ENCODE measurements around the gene CALML5.

The CALML5 gene, protein sequence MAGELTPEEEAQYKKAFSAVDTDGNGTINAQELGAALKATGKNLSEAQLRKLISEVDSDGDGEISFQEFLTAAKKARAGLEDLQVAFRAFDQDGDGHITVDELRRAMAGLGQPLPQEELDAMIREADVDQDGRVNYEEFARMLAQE

DNA sequence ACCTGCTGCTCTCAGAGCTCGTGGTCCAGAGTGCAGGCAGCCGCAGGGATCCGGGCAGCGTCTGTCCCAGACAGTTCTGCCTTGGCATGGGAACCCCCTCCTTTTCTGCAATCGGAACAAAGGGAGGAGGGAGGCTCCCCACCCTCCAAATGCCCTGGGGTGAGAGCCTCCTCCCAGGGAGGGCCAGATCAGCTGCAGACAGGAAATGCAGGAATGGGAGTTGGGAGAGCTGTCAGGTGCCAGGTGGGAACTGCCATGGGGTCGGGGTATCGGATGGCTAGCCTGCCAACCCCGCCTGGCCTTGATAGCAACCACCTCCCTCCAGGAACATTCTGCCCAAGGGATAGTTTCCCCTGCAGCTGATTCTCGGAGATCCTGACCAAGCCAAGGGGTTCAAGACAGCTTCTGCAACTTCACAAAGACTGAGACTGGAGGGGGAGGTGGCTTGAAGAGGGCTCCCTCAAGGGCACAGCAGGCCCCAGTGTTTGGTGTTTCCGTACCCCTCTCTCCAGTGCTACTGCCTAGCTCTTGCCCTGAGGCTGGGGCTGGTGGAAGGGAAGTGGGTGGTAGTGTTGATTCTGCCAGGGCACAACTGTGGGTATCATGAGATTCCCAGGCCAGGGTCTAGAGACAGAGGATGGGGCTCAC is at the start of gene CALML5:
Gene CALML5, minus strand, starts transcription at position 78 of the 648 bp plus-strand sequence. CDS start 132 bp downstream, outside the sequence.
- DNase-seq, result no peak

DNA sequence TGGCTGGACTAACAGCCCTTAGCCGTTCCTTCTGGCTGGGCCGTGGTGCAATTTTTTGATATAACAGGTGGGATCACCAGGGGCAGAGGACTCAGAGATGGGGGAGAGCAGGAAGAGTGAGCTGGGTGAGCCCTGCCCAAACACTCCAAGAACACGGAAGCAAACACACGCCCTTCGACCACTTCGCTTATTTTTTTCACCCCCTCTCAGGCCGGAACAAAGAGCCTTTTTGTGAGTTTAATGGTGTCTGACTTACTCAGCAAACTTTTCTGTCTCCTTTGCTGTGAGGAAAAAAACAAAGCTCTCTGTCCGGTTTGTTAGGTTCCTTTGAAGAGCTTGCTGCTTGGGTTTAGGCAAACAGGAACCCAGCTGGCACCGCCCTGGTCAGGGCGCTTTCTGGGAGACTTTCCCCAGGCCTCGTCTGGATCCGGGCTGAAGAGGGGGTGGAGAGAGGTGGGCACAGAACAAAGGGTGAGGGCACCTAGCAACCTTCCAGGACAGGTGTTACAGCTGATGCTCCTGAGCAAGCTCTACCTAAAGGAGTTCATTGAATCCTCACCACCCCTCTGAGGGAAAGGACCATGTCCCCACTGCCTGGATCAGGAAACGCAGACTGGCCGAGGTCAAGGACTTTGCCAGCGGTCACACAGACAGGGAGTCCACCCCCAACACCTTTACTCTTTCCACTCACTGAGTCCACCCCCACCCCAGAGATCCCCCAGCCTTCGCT is 48.7 kb upstream of the CALML5 start:
- DNase-seq, result no peak

DNA sequence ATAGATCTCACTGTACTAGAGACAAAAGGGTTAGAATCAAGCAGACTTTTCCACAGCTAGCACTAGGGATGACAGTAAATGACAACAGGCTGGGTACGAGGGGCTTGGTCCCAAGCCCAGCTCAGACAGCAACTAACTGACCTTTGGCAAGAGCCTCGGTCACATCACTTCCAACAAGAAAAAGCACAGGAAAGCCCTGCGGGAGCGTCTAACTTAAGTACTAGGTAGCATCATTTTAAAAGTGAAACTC is 48.2 kb upstream of the CALML5 start:
- DNase-seq, result no peak

DNA sequence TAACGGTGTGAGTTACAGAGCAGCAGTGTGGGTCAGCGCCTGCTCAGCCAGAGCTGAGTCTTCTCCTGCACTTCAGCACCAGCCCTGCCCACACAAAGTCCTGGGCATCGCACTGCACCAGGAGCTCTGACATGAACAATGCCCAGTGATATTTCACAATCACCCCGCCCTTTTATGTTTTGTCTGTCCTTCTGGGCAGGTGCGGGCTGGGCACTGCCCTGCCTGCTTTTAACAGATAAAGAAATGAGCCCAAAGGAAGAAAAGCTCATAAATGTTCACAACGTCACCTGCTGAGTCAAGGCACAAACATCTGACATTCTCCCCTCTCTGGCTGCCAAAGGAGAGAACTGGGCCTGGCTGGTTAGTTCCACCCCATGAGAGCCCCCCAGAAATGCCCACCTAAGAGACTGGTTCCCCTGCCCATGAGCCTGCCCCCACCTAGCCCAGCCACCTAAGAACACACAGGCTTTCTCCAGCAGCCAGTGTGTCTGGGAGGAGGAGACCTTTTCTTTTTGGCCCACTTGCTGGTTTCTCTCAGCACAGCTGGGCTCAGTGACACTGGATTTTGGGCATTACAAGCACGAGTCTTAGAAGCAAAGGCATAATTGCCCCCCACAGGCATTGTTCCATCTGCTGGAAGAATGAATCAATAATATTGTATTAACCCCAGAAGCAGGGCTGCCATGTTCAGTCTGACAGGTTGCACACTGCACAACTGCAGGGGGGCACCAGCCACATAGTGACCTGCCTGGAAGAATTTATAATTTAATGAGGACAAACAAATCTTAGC is 47.7 kb upstream of the CALML5 start:
- no peak for DNase-seq

DNA sequence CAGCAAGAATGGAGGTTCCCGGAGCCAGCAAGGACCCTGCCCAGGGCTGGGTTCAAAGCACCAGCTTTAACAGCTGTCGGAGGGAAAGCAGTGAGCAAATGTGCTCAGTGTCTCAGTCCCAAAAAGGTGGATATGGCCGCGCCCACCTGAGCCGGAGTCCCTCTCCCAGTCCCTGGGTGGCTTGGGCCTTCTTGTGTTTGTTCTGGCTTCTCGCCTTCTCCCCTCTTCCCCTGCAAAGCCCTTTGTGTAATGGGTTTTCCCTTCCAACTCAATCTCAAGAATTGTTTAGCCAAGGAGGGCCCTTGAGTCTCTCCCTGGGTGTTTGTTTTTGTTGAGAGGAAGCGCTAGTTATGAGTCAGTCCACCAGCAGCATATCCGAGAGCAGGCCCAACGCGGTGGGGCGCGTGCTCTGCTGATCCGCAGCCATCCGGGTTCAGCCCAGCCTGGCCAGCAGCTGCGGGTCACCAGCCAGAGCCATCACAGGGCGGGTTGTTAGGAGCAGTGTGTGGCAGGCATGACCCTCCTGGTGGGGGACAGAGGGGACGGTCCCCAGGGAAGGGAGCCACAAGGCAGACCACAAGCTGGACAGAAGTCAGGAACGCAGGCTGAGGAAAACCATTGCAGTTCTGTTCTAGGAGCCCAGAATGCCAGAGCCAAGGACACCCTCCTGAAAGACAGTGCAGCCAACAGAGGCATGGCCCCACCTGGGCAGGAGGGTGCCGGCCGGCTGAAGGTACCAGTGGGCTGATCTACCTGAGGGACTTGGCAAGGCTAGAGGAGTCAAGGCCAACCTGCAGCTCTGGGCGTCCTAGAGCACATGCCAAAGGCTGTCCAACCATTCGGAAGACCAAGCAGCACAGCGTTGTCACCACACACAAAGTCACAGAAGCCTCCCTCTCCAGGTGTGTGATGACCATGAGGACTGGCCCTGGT is 46.7 kb upstream of the CALML5 start:
- DNase-seq, result no peak

DNA sequence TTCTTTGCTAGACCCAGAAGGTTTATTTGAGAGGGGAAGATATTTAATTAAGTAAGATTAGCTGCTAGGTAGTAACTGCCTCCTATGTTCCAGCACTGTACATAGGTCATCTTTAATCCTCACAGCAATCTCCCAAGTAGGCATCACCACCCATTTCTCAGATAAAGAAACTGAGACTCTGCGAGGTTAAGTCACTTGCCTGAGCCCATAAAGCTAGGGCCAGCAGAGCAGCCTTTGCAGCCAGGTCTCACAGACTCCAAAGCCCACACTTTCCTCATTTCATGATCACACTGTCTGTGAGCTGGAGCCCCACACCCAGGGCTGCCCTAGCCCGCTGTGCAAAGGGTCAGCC is 46.0 kb upstream of the CALML5 start:
- DNase-seq, result no peak

DNA sequence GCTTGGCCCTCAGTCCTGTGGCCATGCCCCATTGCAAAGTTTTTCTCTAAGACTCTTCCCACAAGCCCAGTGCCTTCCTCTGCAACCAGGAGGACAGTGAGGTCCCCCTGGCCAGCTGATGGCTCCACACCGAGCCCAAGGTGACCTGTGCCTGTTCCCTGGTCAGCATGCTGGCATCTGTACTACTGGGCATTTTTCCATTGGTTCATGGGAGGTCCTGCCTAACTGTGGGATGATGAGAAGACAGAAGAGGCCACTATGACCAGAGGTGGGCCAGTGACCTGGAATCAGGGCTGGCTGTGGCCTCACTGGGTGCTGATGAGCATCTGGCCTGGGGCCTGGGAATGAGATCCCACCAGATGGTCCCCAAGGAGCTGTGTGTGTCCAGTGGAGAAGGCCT is 45.6 kb upstream of the CALML5 start:
- DNase-seq, result no peak

DNA sequence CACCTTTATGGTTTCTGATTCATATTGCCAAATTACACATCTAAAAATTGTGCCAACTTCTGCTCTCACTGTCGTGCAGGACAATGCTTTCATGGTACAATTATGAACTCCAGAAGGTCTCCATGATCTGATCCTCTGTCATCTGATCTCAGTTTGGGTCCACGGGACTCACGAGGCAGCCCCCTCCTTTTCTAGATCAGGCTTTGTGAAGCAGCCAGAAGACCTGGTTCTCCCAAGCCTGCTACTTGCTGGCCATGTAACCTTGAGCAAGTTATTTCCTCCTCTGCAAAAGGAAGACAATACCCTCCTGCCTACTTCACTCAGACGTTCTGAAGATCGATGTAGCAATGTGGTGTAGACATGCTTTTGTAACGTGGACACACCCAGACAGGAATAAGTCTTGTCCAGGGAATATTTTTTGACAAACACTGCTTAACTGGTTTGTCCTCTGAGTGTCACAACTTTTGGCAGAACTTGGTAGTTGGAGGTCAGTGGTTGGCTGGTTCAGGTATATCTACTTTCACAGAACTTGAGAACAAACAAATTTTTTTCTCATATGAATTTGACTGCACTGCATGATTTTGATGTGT is 44.9 kb upstream of the CALML5 start:
- no peak for DNase-seq

DNA sequence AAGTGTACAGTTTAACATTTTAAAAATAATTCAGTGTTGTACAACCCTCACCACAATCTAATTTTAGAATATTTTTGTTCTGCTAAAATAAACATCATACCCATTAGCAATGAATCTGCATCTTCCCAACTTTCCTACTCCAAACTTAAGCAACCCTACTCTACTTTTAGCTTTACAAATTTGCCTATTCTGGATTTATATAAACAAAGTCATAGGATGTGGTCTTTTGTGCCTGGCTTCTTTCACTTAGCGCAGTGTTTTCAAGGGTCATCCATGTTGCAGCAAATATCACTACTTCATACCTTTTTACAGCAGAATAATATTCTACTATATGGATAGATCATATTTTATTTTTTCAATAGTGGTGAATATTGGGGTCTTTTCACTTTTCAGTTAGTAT is 44.3 kb upstream of the CALML5 start:
- DNase-seq, result no peak

DNA sequence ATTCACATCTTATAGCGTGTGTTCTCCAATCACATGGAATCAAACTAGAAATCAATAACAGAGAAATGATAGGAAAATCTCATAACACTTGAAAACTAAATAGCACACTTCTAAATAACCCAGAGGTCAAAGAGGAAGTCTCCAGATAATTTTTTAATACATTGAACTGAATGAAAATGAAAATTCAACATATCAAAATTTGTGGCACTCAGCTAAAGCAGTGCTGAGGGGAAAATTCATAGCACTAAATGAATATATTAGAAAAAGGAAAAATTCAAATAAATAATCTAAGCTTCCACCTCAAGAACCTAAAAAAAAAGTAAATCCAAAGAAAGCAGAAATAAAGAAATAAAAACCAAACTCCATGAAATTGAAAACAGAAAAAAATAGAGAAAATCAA is 42.7 kb upstream of the CALML5 start:
- DNase-seq, result no peak

DNA sequence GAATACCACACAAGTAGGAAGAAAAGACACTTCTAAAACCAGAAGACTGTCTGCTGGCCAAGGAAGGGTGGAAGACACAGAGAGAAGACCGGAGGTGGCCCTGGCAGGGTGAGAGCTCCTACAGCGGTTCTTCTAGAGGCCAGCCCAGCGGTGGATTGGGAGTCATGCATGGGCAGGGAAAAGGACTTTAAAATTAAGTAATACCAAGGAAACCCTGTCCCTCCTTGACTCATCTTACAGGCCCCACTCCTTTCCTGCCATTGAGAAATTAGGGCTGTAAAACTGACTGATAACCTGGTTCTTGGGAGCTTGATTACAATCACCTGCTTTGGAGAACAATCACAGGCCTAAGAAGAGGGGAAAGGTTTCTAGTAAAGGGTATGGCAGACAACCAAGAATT is 41.5 kb upstream of the CALML5 start:
- DNase-seq, result no peak

DNA sequence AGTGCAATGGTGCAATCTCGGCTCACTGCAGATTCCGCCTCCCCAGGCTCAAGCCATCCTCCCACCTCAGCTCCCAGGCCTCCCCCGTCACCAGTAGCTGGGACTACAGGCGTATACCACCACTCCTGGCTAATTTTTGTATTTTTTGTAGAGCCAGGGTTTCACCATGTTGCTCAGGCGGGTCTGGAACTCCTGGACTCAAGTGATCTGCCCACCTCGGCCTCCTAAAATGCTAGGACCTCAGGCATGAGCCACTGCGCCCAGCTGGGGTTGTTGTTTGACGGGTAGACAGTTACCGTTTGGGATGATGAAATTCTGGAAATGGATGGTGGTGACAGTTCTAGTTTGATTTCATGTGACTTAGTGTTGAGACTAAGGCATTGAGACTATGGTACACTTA is 40.7 kb upstream of the CALML5 start:
- no peak for DNase-seq

DNA sequence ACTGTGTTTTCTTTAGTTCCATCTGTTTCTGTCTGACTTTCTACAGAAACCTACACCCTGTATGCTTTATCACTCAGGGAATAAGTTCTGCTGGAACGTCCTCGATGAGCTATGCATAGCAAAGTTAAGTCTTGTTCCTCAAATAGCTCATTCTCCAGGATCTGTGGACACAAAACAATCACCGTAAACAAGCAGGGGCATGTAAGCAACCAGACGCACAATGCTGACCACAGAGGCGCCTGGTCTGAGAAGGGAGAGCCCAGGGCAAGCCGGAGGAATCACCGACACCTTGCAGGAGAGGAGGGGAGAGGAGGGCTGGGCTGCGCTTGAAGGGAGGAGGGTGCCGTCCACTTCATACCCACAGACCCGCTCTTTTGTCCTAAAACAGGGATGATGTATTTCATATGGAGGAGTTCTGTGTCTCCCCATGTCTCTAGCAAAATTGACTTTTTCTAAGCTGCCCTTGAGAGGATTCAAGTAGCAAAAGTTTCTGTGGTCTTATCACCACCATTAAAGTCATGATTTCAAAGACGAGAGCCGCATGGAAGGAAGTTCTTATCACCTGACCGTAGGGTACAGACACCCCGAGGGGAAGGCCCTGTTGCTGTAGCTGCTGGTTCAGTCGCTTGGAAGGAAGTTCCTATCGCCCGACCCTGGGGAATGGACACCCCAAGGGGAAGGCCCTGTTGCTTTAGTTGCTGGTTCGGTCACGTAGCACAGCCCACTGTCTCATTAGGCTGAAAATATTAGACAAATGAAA is 39.7 kb upstream of the CALML5 start:
- no peak for DNase-seq

DNA sequence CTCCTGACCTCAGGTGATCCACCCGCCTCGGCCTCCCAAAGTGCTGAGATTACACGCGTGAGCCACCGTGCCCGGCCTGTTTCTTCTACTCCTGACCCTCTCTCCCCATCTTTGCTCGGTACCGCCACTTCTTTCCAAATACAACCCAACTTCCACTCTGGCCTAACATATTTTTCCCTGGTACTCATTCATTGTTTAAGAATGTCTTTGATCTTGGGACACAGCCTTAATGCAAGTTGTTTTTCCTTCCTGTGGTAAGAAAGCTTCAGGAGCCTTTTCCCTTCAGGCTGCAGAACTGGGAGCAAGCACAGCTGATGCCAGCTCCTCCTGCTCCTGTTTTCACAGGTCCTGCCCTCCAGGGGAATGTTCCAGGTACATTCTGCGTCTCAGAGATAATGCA is 39.1 kb upstream of the CALML5 start:
- no peak for DNase-seq

DNA sequence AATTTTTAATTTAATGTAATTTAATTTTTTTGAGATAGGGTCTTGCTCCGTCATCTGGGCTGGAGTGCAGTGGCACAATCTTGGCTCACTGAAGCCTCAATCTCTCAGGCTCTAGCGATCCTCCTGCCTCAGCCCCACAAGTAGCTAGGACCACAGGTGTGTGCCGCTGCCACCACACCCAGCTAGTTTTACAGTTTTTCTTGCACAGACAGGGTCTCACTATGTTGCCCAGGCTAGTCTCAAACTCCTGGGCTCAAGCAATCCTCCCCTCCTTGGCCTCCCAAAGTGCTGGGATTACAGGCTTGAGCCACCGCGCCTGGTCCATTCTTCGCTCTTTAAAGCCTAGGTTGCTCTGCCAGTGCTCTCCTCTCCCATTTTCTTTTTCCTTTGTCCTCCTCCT is 38.3 kb upstream of the CALML5 start:
- no peak for DNase-seq

DNA sequence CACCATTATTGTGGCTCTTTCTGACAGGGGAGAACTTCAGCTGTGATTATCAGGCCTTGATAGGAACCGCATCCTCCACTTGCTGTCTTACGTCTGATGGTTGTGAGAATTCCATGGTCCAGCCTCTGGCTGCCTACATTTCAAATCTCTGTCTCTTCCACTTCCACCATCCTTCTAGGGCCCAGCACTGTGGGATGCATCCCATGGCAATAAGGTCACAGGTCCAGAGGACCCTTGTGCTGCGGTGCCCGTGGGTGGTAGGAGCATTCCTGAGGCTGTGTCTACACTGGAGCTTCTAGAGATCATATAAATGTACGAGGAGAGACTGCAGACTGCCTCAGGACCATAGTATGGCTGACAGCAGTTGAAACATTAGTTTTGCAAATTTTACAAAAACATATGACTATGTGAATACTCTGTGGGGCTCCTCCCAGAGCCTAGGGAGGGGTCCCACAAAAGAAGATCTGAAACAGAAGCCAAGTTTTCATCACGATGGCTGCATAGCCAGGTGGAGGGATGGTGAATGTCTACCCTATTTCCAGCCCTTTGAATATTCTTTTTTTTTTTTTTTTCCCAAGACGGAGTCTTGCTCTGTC is 37.2 kb upstream of the CALML5 start:
- DNase-seq, result no peak

DNA sequence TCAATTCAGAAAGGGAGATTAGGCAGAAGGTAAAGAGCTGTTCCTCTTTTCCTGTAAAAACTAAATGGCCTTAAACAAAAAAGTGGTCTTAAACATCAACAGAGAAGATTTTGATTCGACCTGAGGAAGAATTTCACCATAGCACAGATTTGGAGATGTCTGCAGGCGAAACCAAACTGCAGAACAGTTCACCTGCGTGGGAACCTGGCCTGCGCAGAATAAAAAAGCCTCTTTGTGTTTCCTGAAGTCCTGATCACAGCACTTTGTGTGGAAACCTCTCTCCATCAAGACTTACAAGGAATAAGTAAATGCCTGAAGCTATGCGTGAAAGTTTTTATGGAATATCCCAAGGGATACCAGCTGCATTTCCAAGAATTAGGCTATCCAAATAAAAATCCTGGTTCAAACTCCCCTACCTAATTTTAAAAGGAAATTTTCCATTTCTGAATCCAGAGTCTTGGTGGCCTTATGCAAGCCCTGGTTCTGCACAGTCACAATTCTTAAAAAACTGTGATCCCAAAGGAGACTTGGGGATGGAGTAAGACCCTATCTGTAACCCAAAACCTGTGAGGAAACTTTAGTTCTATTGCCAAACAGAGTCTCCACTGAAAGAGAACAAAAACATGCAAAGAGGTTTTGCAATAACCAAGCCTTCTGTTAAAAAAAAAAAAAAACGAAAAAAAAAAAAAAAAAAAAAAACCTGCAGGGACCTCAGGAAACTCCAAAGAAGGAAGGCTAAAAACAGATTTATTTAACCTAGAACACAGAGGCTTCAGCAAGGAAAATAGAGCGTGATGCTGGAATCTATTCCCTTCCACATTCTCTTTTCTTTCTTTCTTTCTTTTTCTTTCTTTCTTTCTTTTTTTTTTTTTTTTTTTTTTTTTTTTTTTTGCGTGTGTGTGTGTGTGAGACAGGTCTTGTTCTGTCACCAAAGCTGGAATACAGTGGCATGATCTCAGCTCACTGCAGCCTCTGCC is 35.8 kb upstream of the CALML5 start:
- no peak for DNase-seq

DNA sequence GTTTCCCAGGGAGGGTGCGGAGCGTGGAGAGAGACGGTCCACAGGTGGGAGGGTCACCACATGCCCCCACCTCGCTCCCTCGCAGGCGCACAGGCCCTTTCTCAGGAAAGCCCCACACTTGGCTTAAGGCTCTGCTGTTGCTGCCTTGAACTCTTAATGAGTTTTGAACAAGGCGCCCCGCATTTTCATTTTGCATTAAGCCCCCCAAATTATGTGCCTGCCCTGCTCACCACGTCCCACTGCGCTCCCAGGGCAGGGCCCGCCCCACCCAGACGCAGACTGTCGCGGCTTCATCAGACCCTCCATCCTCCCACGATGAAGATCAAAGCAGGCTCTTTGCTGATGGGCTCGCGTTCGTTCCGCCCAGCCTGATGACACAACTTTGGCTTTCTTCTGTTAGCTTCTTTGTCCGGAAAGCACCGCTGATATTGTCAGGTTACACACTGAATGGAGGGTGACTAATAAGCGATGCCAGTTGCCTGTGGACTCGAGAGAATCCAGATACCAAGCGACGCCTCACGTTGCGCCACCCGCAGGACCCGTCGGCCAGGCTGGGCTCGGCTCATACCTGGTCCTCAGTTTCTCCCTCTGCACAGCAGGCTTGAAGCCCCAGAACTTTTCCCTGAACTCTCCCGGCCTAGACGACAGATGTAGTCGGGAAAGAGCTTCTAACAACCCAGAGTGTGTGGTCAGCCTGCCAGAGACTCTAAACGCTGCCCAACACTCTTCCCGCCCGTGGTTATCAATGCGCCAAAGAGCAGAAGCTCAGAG is 34.9 kb upstream of the CALML5 start:
- no peak for DNase-seq

DNA sequence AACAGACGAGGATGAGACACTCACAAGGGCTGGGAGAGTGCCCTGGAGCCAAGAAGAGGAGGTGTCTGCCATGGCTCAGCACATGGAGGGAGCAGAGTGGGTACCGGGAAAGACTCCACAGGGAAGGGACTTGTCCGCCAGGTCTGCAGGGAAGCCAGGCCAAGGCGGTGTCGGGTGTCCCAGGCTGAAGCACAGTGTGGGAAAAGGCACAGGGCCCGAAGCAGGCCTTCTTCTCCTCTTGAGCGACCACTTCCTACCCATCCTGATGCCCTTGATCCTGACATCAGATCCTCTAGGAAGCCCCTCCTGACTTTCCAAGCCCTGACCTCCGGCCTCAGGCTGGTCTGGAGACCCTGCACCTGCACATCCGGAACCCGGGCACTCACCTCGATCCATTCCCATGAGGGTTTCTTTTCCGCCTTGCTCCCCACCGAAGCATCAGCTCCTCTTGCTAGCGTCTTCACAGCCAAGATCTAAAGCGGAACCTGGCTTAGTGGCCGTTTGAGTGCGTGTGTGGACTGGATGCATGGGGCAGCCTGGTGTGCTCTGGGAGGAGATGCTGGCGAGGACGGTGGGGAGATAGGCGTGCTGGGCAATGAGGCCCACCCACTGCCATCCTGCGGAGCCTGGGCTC is 33.8 kb upstream of the CALML5 start:
- DNase-seq, result no peak

Data from SHP77 treated with DMSO at 0.1 percent for 48 hours (cell line).